Spleen (tissue), 11 donors: ENCODE measurements around the gene C16orf82. TPM values are rescaled to one million over a fixed set of nuclear protein-coding genes. Genes with fewer than 3 reads are reported as not detected.

ENCODE experiments used
- DNase-seq: peaks from one replicate; pipeline ENCODE4 v3.0.0-alpha.2; 2020
- H3K27ac ChIP-seq, 8 donors: fragments of 200-600 bp; sonication (generic) in 7 of 8; 1 replicate in 4 of 8; 2 replicates in 4 of 8; pipeline versions ENCODE4 v1.5.0 to v1.8.0; 2016 to 2021; ENCODE audit warnings: inconsistent platforms in 4 of 8, mild to moderate bottlenecking in 4 of 8, moderate library complexity in 1 of 8
- H3K27me3 ChIP-seq, 7 donors: fragments of 200-600 bp; sonication (generic) in 6 of 7; replicated peaks in 1 of 7; 1 replicate in 4 of 7; 2 replicates in 3 of 7; pipeline versions ENCODE4 v1.5.0 to v1.8.0; 2016 to 2021; ENCODE audit warnings: inconsistent platforms in 3 of 7, mild to moderate bottlenecking in 1 of 7
- H3K36me3 ChIP-seq, 6 donors: fragments of 200-600 bp; sonication (generic) in 5 of 6; 1 replicate in 4 of 6; 2 replicates in 2 of 6; pipeline versions ENCODE4 v1.5.0 to v1.8.0; 2016 to 2021; ENCODE audit warnings: inconsistent platforms in 2 of 6
- H3K4me1 ChIP-seq, 6 donors: fragments of 200-600 bp; sonication (generic) in 5 of 6; 1 replicate in 3 of 6; 2 replicates in 3 of 6; pipeline versions ENCODE4 v1.5.0 to v1.8.0; 2016 to 2021; ENCODE audit warnings: inconsistent platforms in 3 of 6
- H3K4me3 ChIP-seq, 8 donors: fragments of 200-600 bp; sonication (generic) in 7 of 8; 1 replicate in 4 of 8; 2 replicates in 4 of 8; pipeline versions ENCODE4 v1.5.0 to v1.8.0; 2016 to 2021; ENCODE audit warnings: inconsistent platforms in 4 of 8, mild to moderate bottlenecking in 4 of 8, moderate library complexity in 2 of 8
- H3K9me3 ChIP-seq, 8 donors: fragments of 200-600 bp; sonication (generic) in 7 of 8; 1 replicate in 4 of 8; 2 replicates in 4 of 8; pipeline versions ENCODE4 v1.5.0 to v1.8.0; 2016 to 2021; ENCODE audit warnings: inconsistent platforms in 4 of 8
- CTCF ChIP-seq, 11 experiments: fragments of 200-600 bp in 7 of 11; fragments of 450-650 bp in 4 of 11; sonication (generic) in 4 of 11; IDR thresholded peaks in 8 of 11; conservative IDR thresholded peaks in 3 of 11; 1 replicate in 7 of 11; 2 replicates in 4 of 11; pipeline versions ENCODE4 v1.4.0 to v1.8.0; 2016 to 2021; ENCODE audit warnings: antibody characterized with exemption in 11 of 11, inconsistent platforms in 4 of 11, mild to moderate bottlenecking in 1 of 11
- POLR2A ChIP-seq, 3 donors: fragments of 450-650 bp; IDR thresholded peaks; one replicate each; pipeline ENCODE4 v1.5.1; 2017; ENCODE audit warnings: antibody characterized with exemption in 3 of 3, mild to moderate bottlenecking in 1 of 3
- POLR2AphosphoS5 ChIP-seq, 3 donors: sonication (generic); formaldehyde crosslinking; IDR thresholded peaks; one replicate each; pipeline ENCODE4 v1.5.1; 2017; ENCODE audit warnings: antibody characterized with exemption in 3 of 3
- WGBS, 5 donors: extraction: QIAGEN DNeasy Blood & Tissue Kit in 3 of 5; methylation state at CpG; one replicate each; pipeline versions ENCODE4 v1.1.5 to v1.1.7; 2013 to 2018; 5-methylcytosine and 5-hydroxymethylcytosine counted together
- intact Hi-C: fragments of 100-400 bp; cut with DNase I; formaldehyde crosslinking; loops from one replicate; pipeline ENCODE4 v1.15.0; 2023; ENCODE audit warnings: low total_unique reads
- polyA plus RNA-seq, 3 donors: library from polyadenylated mRNA; stranded (reverse); fragments of 200-250 nt; gene quantifications; one replicate each; pipeline ENCODE4 v1.2.1, GENCODE V29; 2013
- total RNA-seq, 7 donors: library from RNA; depleted of rRNA in 3 of 7; stranded (reverse); fragments of >200 nt in 3 of 7; fragmentation: NEBNext Ultra II Directional in 4 of 7; extraction: Animal tissue kit (Norgen Biotek cat#: 25700) in 4 of 7; gene quantifications; one replicate each; pipeline versions ENCODE4 v1.1.0 to v1.2.1, GENCODE V29; 2016 to 2021
- donor health status: healthy with polysubstance abuse.
- donor health status: DM: no; HTN: no; CAD: no; lungs with moderate emphysema.
- donor health status: DM: no; HTN: no; CAD: no.
- donor health status: Bipolar disorder and iron deficiency.
- donor health status: healthy.
- donor health status: DM: no; HTN: no; CAD: no.
- donor health status: DM: yes; HTN: yes; CAD: no.

The C16orf82 gene
- total and polyA plus RNA-seq, 10 donors, result not detected

DNA sequence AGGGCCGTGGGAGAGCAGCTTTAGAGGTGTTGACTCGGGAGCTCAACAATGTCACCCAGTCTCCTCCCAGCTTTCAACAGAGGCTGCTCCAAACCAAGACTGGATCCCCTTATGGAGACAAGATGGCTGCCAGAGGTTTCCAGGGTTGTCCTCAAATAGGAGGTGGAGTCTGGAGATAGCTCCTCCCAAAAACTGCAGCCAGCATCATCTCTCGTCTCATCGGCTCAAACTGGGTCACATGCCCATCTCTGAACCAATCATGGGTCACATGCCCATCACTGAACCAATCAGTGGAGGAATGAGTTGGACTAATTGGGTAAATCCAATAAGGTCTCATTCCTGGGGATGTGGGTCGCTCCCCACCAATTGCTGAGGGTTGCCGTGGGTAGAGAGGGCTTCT is 41.1 kb upstream of the C16orf82 start:
- Histone ChIP-seq H3K4me3 (no peak overlapping the region), H3K4me1 (no peaks in the 10 kb centered on the region), H3K9me3 (no peaks in the 10 kb centered on the region), H3K27ac (no peak overlapping the region), H3K27me3 (no peaks in the 10 kb centered on the region), H3K36me3 (no peaks in the 10 kb centered on the region)
- no peak for TF ChIP-seq CTCF (IDR thresholded peaks at IDR 0.05 in 8 of 11, conservative IDR thresholded peaks at IDR 0.05 in 3 of 11)
- no peak for TF ChIP-seq POLR2AphosphoS5 (IDR thresholded peaks at IDR 0.05)
- no peak for TF ChIP-seq POLR2A (IDR thresholded peaks at IDR 0.05)
- WGBS, 5 donors, result 82 to 90% (median 85%) methylated on average over 6 of the region's 6 CpGs
- no peak for DNase-seq
- intact Hi-C loops, result no loop called here

DNA sequence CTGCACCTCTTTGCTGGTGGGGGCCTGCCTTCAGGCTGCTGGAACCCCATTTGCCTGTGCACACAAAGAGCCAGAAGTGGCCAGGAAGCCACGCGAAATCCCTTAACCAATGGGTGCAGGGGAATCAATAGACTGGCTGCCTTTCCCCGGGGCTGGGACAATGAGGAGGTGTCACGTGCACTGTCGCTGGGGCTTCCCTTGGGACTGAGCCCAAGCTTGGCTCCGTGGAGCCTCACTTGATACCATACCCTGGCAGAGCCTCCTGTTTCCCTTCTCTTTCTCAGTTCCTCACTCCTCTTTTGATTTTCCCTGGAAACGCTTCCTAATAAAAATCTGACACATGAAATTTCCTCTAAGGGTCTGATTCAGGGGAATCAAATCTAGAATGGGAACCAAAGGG is 38.8 kb upstream of the C16orf82 start:
- intact Hi-C loops, result no loop called here
- H3K27me3 ChIP-seq, result no peaks in the 10 kb centered on the region
- no peaks in the 10 kb centered on the region for H3K36me3 ChIP-seq
- H3K27ac ChIP-seq, result no peak overlapping the region
- no peaks in the 10 kb centered on the region for H3K4me1 ChIP-seq
- no peaks in the 10 kb centered on the region for H3K9me3 ChIP-seq
- TF ChIP-seq POLR2A (IDR thresholded peaks at IDR 0.05) (no peak), CTCF (IDR thresholded peaks at IDR 0.05 in 8 of 11, conservative IDR thresholded peaks at IDR 0.05 in 3 of 11) (no peak), POLR2AphosphoS5 (IDR thresholded peaks at IDR 0.05) (no peak)
- no peak overlapping the region for H3K4me3 ChIP-seq
- no peak for DNase-seq
- 59 to 81% (median 69%) methylated on average over 7 of the region's 7 CpGs for WGBS, 5 donors

GRCh38 chr16:27028591-27029110 is 38.1 kb upstream of the C16orf82 start:
- intact Hi-C loops, result no loop called here
- no peaks in the 10 kb centered on the region for H3K9me3 ChIP-seq
- H3K27ac ChIP-seq, result no peak overlapping the region
- no peak for DNase-seq
- no peak overlapping the region for H3K4me3 ChIP-seq
- 85 to 92% (median 90%) methylated on average over 7 of the region's 7 CpGs for WGBS, 5 donors
- no peaks in the 10 kb centered on the region for H3K36me3 ChIP-seq
- no peak for TF ChIP-seq CTCF (IDR thresholded peaks at IDR 0.05 in 8 of 11, conservative IDR thresholded peaks at IDR 0.05 in 3 of 11)
- no peak for TF ChIP-seq POLR2AphosphoS5 (IDR thresholded peaks at IDR 0.05)
- no peak for TF ChIP-seq POLR2A (IDR thresholded peaks at IDR 0.05)
- H3K27me3 ChIP-seq, result peaks cover 0 to under 1% (median 0%) of the 10 kb centered on the region in 7 donors
- H3K4me1 ChIP-seq, result no peaks in the 10 kb centered on the region

DNA sequence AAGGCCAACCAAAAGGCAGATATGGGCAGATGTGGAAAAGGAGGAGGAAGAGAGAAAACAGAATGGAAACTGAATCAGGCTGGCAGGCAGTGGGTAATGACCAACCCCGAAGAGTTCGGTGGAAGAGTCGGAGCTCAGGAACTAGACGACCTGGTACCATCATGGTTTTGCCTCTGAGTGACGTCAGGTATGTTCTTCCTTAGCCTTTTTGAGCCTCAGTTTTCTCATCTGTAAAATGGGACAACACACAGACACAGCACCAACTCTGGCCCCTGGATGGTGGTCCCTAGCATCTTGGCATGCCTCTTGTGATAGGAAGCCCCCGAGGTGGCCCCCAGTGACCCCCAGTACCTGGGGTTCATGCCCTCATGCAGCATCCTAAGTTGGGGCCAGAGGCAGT is 37.2 kb upstream of the C16orf82 start:
- no peak overlapping the region for H3K4me3 ChIP-seq
- H3K27me3 ChIP-seq, result peaks cover 0 to 6% (median 0%) of the 10 kb centered on the region in 7 donors
- no peaks in the 10 kb centered on the region for H3K9me3 ChIP-seq
- H3K36me3 ChIP-seq, result no peaks in the 10 kb centered on the region
- no peaks in the 10 kb centered on the region for H3K4me1 ChIP-seq
- H3K27ac ChIP-seq, result no peak overlapping the region
- no peak for DNase-seq
- intact Hi-C loops, result no loop called here
- 80 to 92% (median 83%) methylated on average over 5 to 6 of the region's 6 CpGs for WGBS, 5 donors
- TF ChIP-seq CTCF (IDR thresholded peaks at IDR 0.05 in 8 of 11, conservative IDR thresholded peaks at IDR 0.05 in 3 of 11) (no peak), POLR2A (IDR thresholded peaks at IDR 0.05) (no peak), POLR2AphosphoS5 (IDR thresholded peaks at IDR 0.05) (no peak)
